GM19397 (cell line): Measurements from ENCODE around the gene SMIM30.
A peak's percentile ranks its signal among the peaks of the same experiment; 100 is the strongest.

ENCODE experiments used
- ATAC-seq: cut with Tn5 transposase; IDR thresholded peaks from one replicate; pipeline ENCODE4 v1.9.1; 2021; ENCODE audit warnings: mild to moderate bottlenecking, moderate library complexity; ENCODE audit not compliant: unreplicated experiment

Gene SMIM30

DNA sequence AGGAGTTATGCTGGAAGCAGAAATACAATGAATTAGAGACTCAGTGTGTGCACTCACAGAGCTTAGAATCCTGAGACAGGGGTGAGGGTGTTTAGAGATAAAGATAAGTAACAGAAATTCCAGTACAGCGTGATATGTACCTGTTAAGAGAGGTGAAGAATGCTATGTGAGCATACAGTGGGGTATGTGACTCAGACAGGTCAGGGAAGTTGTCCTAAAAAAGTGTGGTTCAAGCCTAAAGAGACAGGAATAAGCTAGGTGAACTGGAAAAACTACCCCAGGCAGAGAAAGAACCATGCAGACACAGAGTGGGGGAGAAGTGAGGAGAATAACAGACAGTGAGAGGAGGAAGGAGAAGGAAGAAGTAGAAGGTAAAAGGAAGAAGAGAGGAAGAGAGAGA lies 8.6 kb downstream of the SMIM30 start:
- ATAC-seq, result no peak

GRCh38 chr7:113100121-113100603 lies 18.2 kb downstream of the SMIM30 start:
- no peak for ATAC-seq

GRCh38 chr7:113099284-113099919 lies 19.0 kb downstream of the SMIM30 start:
- ATAC-seq, result no peak

DNA sequence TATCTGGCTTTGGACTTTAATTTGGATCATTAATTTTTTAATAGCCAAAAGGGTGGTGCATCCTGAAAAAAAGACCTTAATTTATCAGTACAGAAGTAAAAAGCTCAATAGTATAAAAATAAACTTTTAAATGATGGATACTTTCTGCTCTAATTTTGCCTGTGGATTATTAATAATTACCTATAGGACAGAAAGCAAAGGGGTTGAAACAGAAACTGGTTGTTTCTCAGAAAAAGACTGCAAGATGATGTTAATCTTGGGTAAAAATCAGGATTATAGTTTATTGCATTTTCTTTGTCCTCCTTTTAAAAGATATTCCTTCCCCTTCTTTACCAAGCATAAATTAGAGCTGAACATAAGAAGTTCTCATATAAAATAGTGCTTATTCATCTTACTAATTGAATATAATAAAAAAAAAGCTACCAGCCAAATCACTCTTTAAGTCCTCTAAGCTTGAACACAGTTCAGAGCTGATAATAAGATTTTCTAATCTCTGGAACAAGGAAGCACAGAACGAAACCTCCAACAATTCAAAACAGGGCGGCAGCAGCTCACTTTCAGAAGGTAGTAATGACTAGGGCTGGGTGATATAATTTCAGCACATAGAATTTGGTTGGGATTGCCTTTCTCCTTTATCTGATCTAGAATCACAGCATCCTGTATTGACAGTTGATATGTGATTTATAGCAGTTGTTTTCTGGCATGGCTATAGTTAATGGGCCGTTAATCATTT lies 23.7 kb downstream of the SMIM30 start:
- no peak for ATAC-seq

DNA sequence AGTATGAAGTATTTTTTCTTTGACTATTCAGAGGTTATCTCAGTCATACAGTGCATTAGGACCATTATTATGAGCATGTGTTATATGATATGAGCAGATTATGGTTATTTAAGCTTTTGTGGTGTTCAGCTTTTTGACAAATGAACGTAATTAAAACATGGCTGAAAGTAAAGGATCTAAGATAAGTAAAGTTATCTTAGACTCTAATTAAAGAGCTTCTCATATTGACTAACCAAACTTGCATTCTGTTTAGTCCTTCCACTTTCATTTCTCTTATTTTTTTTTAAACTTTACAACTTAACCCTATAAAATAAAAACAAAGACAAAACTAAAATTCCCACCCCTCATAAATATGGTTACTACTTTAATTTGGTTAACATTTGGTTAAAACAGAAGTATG lies 24.8 kb downstream of the SMIM30 start:
- no peak for ATAC-seq

DNA sequence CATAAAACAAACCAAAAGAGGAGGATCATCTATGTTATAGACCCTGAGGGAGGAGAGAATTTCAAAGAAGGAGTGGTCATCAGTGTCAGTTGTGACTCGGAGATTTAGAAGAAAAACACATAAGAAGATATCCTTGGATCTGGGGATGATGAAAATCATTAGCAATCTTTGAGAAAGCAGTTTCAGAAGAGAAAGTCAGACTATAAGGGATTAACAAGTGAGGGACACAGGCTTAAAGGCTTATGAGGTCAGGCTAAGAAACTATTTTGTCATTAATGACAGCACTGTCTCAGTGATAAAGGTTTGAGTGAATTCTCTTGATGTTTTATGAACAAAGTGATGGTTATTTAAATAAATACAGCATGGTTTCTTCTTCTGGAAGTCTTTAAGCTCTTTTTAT lies 25.6 kb downstream of the SMIM30 start:
- no peak for ATAC-seq

DNA sequence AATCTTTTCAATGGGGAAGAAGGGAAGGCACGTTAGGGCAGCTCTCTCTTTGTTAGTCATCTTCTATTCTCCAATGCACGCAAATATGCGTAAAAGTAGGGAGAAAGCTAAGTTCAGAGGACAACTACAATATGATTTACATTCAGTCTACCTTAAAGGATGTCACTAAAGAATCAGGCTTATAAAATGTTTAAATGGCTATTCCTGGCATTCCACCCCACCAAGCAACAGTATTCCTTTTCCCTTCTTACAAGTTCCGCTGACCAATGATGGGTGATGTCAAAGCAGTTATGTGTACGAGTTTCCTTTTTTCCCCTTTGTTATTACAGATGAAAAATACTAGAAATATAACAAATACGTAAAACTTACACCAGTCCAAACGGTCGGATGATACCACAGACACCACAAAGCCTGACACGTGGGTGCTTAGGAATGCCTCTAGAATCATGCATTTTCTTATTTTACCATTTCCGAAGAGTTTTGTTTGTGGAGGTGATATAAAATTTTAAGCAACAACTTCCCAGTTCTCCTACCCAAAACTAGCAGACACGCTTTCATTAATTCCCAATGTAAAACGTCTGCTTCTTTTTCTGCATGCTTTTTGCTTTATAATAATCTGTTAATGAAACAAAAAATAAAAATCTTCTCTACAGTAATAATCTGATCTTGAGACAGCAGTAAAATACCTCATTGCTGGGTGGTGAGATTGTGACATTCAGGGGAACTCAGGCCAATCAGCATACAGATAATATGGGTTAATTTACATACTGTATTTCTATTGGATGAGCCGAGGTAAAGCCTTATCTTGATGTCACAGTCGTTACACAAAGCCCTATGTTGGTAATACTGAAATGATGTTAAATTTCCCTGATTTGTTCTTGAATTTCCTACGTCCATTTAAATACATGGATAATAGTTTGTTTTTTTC lies 31.0 kb downstream of the SMIM30 start:
- ATAC-seq, result no peak

GRCh38 chr7:113086431-113086888 lies 31.9 kb downstream of the SMIM30 start, which contains the start of gene GPR85:
Gene GPR85 (minus strand): TSS chr7:113086827. CDS start chr7:113084721, 2,106 bp downstream.
- peak; percentile 93 for ATAC-seq

GRCh38 chr7:113085781-113086390 lies 32.5 kb downstream of the SMIM30 start:
- no peak for ATAC-seq

DNA sequence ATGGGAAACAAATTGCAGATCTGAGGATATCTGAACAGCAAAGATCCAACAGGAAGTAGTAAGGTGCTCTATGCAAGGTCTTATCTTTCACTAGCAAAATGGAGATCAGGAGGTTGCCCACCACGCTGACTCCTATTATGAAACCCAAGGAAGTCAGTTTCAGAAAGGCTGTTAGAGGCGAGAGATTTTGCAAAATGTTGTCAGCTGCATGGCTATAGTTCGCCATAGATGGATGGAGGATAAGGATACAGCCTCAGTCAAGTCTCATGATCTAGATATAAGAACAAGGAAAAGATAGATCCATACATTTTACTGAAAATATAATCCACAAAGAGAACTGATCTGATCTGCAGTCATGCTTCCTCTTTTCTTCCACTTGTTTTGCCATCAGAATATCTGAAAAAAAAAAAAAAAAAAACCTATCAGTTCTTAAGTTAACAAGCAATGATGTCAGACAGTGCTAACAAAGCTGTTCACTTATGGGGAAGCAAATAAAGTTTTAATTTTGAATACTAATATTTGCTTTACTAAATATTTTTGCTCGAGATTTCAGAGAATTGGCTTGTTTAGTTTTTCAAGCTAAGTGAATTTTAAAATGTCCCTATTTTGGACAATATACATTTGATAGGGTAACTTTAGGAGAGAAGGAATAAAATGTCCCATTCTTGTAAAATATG lies 33.7 kb downstream of the SMIM30 start:
- ATAC-seq, result no peak

- no peak for ATAC-seq
These were observed 34.4 kb downstream of the SMIM30 start for GRCh38 chr7:113083816-113084495.

GRCh38 chr7:113083132-113083815 lies 35.1 kb downstream of the SMIM30 start:
- peak; percentile 45 for ATAC-seq

GRCh38 chr7:113078331-113078730 lies 40.0 kb downstream of the SMIM30 start:
- ATAC-seq, result no peak

DNA sequence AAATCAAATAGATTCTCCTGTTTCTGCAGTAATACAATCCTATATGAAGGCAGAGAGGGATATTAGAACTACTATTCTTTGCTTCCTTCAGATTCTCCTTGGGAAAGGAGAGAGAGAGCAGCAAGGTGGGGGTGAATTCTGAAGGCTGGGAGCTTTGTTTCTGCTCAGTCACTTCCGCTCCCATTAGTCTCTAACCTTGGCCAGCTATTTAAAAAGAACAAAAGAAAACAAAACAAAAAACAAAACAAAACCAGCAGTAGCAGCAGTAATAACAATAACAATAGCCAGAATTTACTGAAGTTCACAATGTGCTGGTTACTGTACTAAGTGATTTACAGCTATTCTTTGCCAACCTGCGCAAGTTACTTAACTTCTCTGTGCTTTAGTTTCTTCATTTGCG lies 41.7 kb downstream of the SMIM30 start:
- no peak for ATAC-seq

DNA sequence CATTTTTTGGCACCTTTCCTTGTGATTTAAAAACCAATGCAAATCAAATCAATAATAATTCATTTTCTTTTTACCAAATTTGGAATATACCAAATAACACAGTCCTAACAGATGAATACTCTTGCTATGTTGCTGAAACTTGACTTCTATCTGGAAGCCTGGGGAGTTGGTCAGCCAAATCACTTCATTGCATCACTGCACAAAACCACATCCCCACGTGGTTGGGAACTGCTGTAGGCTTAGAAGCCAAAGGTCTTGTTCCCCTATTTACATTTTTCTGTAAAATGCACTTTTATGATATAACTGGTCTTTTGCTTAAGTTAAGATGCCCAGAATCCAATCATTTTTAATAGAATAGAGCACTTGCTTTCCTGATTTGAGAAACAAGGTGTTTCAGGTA lies 46.9 kb downstream of the SMIM30 start:
- ATAC-seq, result peak; percentile 69
